ENCODE measurements around the gene BICD2.

BICD2 gene

GRCh38 chr9:92723299-92723625, 41.4 kb downstream of the BICD2 start:
- Mint-ChIP-seq H3K9me3 (no peaks in the 10 kb centered on the region), H3K27me3 (no peaks in the 10 kb centered on the region), H3K27ac (no peak overlapping the region), H3K4me3 (no peak overlapping the region), H3K4me1 (ENCODE audit: low read depth) (peaks cover 73% of the 10 kb centered on the region), H3K36me3 (ENCODE audit: low read depth) (peaks cover 100% of the 10 kb centered on the region)
- intact Hi-C loops (cut with micrococcal nuclease): no loop called here

GRCh38 chr9:92722386-92723298, 42.0 kb downstream of the BICD2 start:
- Mint-ChIP-seq H3K9me3 (no peaks in the 10 kb centered on the region), H3K4me3 (no peak overlapping the region), H3K4me1 (ENCODE audit: low read depth) (peaks cover 67% of the 10 kb centered on the region), H3K27me3 (no peaks in the 10 kb centered on the region), H3K36me3 (ENCODE audit: low read depth) (peaks cover 100% of the 10 kb centered on the region), H3K27ac (no peak overlapping the region)
- intact Hi-C loops (cut with micrococcal nuclease): no loop called here

DNA sequence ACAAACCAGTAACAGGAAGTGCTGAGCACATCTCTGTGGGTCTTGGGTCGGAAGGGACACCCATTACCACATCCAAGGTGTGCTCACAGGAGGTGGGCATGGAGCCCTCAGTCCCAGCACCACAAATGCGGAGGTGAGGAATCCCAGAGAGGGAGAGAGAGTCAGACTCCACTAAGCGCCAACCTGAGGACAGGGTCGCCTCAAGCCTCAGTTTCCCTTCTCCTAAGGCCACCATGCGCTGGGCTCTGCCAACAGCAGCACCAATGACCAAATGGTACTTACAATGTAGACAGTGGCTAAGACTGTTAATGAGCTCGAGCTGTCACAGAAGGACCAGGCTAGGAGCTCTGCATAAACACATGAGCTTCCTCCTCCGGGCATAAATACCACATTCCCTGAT, 43.1 kb downstream of the BICD2 start:
- H3K36me3 Mint-ChIP-seq (ENCODE audit: low read depth): peaks cover 100% of the 10 kb centered on the region
- peaks cover 56% of the 10 kb centered on the region for H3K4me1 Mint-ChIP-seq (ENCODE audit: low read depth)
- H3K9me3 Mint-ChIP-seq: no peaks in the 10 kb centered on the region
- H3K4me3 Mint-ChIP-seq: no peak overlapping the region
- H3K27me3 Mint-ChIP-seq: no peaks in the 10 kb centered on the region
- intact Hi-C loops (cut with micrococcal nuclease): no loop called here
- H3K27ac Mint-ChIP-seq: no peak overlapping the region

- intact Hi-C loops (cut with micrococcal nuclease): no loop called here
- Mint-ChIP-seq H3K4me1 (ENCODE audit: low read depth) (peaks cover 51% of the 10 kb centered on the region), H3K36me3 (ENCODE audit: low read depth) (peaks cover 100% of the 10 kb centered on the region), H3K9me3 (no peaks in the 10 kb centered on the region), H3K27me3 (no peaks in the 10 kb centered on the region), H3K4me3 (no peak overlapping the region), H3K27ac (no peak overlapping the region)
Observed at GRCh38 chr9:92720807-92721535, 43.7 kb downstream of the BICD2 start.

- Mint-ChIP-seq H3K27me3 (no peaks in the 10 kb centered on the region), H3K4me1 (ENCODE audit: low read depth) (peaks cover 45% of the 10 kb centered on the region), H3K36me3 (ENCODE audit: low read depth) (peaks cover 100% of the 10 kb centered on the region), H3K27ac (no peak overlapping the region), H3K9me3 (no peaks in the 10 kb centered on the region), H3K4me3 (no peak overlapping the region)
- intact Hi-C loops (cut with micrococcal nuclease): no loop called here
Observed at GRCh38 chr9:92720209-92720765, 44.3 kb downstream of the BICD2 start.

DNA sequence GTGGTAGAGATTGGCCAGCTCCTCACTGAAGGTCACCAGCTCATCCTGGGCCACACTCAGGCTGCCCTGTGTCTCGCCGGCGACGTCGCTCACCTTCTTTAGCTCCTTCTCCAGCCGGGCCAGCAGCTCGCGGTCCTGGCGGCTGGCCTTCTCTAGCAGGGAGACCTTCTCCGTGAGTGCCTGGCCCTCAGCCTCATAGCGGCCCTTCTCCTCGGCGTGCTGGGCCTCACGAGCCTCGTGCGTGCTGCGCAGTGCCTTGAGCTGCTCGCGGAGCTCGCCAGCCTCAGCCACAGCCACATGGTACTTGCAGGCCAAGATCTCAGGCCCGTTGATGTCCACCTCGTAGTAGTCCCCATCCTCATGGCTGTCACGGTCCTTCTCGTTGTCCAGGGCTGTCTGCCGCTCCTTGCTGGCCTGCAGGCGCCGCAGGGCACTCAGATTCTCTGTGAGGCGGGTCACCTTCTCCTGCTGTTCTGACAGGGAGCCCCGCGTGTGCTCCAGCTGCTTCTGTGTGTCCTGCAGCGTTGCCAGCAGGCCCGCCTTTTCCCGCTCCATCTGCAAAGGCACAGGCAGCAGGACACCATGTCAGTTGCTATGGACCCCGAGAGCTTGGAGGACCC, 45.5 kb downstream of the BICD2 start:
- intact Hi-C loops (cut with micrococcal nuclease): no loop called here
- Mint-ChIP-seq H3K4me1 (ENCODE audit: low read depth) (peaks cover 33% of the 10 kb centered on the region), H3K27me3 (no peaks in the 10 kb centered on the region), H3K9me3 (no peaks in the 10 kb centered on the region), H3K4me3 (no peak overlapping the region), H3K27ac (no peak overlapping the region), H3K36me3 (ENCODE audit: low read depth) (peaks cover 100% of the 10 kb centered on the region)

GRCh38 chr9:92718086-92719001, 46.3 kb downstream of the BICD2 start:
- H3K4me3 Mint-ChIP-seq: no peak overlapping the region
- H3K4me1 Mint-ChIP-seq (ENCODE audit: low read depth): peaks cover 34% of the 10 kb centered on the region
- no peaks in the 10 kb centered on the region for H3K27me3 Mint-ChIP-seq
- H3K36me3 Mint-ChIP-seq (ENCODE audit: low read depth): peaks cover 100% of the 10 kb centered on the region
- intact Hi-C loops (cut with micrococcal nuclease): no loop called here
- H3K27ac Mint-ChIP-seq: no peak overlapping the region
- no peaks in the 10 kb centered on the region for H3K9me3 Mint-ChIP-seq

- Mint-ChIP-seq H3K27ac (no peak overlapping the region), H3K9me3 (no peaks in the 10 kb centered on the region), H3K4me1 (ENCODE audit: low read depth) (peaks cover 35% of the 10 kb centered on the region), H3K36me3 (ENCODE audit: low read depth) (peaks cover 100% of the 10 kb centered on the region), H3K4me3 (no peak overlapping the region), H3K27me3 (no peaks in the 10 kb centered on the region)
- intact Hi-C loops (cut with micrococcal nuclease): no loop called here
Observed at GRCh38 chr9:92717201-92718085, 47.2 kb downstream of the BICD2 start.

DNA sequence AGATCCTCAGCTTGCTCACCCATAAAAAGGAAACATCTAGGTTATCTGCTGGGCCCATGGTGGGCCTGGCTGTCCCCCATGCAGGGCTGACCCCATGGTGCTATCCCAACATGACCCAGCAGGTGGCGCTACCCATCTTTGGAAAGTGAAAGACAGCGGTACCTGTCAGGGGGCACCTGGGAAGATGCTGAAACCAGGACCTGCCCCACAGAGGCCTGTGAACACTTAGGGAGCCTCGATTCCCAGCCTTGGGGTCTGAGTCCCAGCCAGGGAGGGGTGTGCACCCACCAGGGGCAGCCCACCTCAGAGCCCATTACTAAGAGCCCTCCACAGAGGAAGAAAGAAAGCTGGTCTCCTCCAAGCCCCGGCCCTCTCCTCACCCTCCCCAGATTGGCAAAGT, 48.1 kb downstream of the BICD2 start:
- peaks cover 98% of the 10 kb centered on the region for H3K36me3 Mint-ChIP-seq (ENCODE audit: low read depth)

GRCh38 chr9:92715488-92716231, 49.0 kb downstream of the BICD2 start:
- Mint-ChIP-seq H3K27me3 (no peaks in the 10 kb centered on the region), H3K4me3 (no peak overlapping the region), H3K9me3 (no peaks in the 10 kb centered on the region), H3K27ac (no peak overlapping the region), H3K4me1 (ENCODE audit: low read depth) (peaks cover 32% of the 10 kb centered on the region), H3K36me3 (ENCODE audit: low read depth) (peaks cover 98% of the 10 kb centered on the region)
- intact Hi-C loops (cut with micrococcal nuclease): loop anchor here (1.0 kb wide), 2 partner anchors 50 to 75 kb away; no protein-coding TSS in a partner anchor

More for the DNA sequence above, 48.1 kb downstream of the BICD2 start:
- peaks cover 35% of the 10 kb centered on the region for H3K4me1 Mint-ChIP-seq (ENCODE audit: low read depth)
- H3K9me3 Mint-ChIP-seq: no peaks in the 10 kb centered on the region
- no peak overlapping the region for H3K27ac Mint-ChIP-seq
- no peak overlapping the region for H3K4me3 Mint-ChIP-seq
- H3K27me3 Mint-ChIP-seq: no peaks in the 10 kb centered on the region
- intact Hi-C loops (cut with micrococcal nuclease): loop anchor here (1.0 kb wide), 2 partner anchors 49 to 74 kb away; no protein-coding TSS in a partner anchor

DNA sequence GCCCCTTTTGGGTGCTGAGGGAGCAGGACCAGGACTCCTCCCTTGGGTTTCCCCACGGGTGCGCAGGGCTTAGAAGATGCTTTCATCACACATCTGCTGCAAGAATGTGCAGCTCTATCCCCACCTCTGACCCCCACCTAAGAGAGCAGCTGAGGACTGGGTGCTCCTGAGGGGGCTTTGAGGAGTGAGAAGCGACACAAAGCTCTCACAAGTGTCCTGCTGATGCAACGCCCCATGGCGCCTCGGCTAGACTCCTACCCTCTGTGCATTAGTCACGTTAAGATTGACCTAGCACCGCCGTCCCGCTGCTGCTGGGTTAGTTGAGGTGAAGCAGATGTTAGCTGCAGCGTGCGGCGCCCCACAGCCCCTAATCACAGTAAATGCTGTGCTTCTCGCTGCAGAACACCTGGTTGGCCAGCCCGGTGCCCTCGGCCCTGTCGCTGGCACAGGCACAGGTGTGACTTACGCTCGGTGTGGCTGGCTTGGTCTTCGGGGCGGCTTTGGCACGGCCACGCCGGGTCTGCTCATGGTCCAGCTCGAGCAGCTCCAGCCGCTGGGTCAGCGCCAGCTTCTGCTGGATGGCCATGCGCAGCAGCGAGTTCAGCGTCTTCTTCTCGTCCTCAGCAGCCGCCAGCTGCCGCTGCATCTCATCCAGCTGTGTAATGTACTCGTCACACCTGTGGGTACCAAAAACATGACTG, 49.7 kb downstream of the BICD2 start:
- intact Hi-C loops (cut with micrococcal nuclease): no loop called here
- no peaks in the 10 kb centered on the region for H3K9me3 Mint-ChIP-seq
- H3K36me3 Mint-ChIP-seq (ENCODE audit: low read depth): peaks cover 98% of the 10 kb centered on the region

More for the DNA sequence above, 49.7 kb downstream of the BICD2 start:
- Mint-ChIP-seq H3K4me3 (no peak overlapping the region), H3K4me1 (ENCODE audit: low read depth) (peaks cover 31% of the 10 kb centered on the region), H3K27me3 (no peaks in the 10 kb centered on the region), H3K27ac (no peak overlapping the region)
